Stimulated activated CD8-positive, alpha-beta memory T cell treated with anti-CD3 and anti-CD28 coated beads, Interleukin-12 subunit alpha, Interleukin-12 subunit beta, amount 100 ng/mL, for 24 hours (primary cell): ENCODE data around the gene ZNF606.
"Not testable (repeated sequence)": the region's sequence is repeated elsewhere in the genome, so short reads cannot be mapped to it uniquely, and the experiment has no call there.

Source experiments
- DNase-seq: peaks from one replicate; pipeline ENCODE4 v3.0.0-alpha.2; 2020; ENCODE audit errors: extremely low read depth

The ZNF606 gene

DNA sequence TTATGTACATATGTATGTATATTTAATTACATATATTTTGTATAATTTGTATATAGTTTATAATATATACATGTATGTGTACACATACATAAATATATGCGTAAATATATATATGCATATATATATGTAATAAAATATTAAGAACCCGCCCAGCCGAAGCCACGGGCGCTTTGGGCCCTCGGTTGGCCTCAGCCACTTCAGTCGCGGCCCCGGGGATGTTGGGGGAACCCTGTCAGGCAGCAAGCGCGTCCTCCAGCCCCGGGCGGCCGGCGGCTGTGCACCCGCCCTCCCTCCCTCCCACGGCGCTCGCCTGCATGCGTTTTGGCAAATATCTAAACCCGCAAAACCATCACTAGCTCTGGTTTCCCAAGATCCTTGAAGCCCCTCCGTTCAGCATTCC is 7.9 kb upstream of the ZNF606 start:
- no peak for DNase-seq

DNA sequence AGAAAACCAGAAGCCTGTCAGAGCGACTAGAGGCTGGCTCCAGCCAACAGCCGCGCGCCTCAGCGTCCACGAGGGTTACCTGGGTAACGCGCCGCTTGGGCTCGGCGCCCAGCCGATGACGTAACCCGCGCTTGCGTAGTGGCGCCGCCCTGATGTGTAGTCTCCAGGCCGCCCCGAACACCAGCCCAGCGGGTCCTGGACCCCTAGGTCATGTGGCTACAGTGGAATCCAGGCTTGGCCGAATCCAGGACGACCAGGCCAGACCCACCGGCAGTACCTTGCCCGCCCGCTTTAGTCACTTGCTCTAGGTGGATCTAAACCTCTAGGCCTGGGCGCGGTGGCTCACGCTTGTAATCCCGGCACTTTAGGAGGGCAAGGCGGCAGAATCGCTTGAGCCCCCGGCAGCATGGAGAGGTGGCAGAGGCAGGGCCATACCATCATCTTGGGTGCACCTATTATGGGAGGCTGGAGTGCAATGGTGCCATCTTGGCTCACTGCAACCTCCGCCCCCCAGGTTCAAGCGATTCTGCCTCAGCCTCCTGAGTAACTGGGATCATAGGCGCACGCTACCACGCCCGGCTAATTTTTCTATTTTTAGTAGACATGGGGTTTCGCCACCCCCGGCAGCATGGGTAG is 7.2 kb upstream of the ZNF606 start:
- DNase-seq, result no peak

DNA sequence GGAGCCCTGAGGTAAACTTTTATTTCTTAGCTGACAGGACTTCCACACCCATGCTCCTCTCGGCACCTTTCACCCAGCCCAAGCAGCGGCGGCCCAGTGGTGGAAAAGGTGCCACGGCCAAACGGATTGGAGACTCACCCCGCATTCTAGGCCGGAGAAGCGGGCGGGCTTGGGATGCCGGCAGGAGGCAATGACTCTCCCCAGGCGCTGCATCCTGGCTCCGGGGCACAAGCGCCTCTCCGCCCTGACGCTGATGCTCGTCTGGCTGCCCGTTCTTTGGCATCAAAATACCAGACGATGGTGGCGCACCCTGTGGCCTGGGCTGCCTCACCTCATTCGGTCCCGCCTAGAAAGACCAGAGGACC is 6.7 kb upstream of the ZNF606 start:
- DNase-seq, result no peak

DNA sequence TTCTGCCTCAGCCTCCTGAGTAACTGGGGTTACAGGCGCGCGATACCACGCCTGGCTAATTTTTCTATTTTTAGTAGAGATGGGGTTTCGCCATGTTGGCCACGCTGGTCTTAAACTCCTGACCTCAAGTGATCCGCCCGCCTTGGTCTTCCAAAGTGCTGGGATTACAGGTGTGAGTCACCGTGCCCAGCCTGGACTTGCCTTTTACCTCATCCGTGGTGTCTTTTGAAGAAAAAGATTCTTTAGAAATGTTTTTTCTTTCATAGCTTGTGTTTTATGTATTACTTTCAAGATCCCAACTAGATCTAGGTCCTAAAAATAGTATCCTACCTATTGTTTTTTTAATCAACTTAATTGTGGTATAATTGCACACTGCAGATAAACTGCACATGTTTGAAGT is 6.3 kb upstream of the ZNF606 start:
- not testable (repeated sequence) for DNase-seq

DNA sequence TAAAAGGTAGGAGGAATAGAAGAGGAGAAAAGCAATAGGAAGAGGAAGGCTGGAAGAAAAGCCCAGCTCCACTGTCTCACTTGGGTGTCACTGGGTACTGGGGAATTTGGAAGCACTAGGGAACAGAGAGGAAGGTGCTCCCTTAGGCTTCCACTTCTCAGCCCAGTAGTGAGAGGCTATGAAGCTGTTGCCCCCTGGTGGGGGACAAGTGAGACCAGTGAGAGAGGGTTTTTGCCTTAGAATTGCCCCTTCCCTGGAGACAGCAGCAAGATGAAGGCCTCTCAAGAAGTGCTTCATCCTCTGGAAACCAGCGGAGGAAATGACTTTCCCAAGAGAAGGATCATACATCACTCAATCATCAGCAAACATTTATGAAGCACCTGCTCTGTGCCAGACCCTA is 4.7 kb upstream of the ZNF606 start:
- no peak for DNase-seq

DNA sequence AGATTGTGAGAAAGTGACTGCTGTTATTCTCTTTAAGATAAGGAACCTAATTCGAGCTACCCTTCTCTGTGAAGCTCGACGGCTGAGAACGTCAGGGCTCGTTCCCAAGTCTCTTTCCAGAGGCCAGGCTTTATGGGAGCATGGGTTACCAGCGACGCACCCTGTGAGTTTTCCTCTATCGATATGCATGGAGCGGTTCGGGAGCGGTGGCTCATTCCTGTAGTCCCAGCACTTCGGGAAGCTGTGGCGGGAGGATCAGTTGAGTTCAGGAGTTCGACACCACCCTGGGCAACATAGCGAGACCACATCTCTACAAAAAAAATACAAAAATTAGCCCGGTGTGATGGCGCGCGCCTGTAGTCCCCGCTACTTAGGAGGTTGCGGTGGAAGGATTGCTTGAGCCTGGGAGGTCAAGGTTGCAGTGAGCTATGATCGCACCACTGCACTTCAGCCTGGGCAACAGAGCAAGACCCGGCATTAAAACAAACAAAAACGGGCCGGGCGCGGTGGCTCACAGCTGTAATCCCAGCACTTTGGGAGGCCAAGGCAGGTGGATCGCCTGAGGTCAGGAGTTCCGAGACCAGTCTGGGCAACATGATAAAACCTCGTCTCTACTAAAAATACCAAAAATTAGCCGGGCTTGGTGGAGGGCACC is 681 bp upstream of the ZNF606 start:
- DNase-seq, result no peak

DNA sequence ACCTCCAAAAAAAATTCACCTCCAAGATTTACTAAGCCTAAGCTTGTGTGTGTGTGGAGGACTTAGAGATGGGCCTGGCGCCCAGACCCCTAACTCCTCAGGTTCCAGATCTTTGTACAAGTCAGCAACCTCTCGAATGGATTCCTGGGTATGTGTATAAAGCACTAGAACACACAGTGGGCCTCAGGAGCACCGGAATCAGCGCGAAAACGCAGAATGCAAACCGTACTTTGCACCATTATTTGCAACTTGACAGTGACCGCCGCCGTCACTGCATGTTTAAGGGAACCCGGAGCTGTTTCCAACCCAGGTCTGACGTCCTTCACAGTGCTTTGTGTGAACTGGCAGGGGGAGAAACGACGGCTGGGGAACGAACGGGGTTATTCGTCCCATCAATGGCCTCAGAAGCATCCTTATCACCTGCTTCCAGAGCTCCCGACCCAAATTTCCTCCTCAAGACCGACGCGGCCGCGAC is 688 bp downstream of the ZNF606 start:
- no peak for DNase-seq

DNA sequence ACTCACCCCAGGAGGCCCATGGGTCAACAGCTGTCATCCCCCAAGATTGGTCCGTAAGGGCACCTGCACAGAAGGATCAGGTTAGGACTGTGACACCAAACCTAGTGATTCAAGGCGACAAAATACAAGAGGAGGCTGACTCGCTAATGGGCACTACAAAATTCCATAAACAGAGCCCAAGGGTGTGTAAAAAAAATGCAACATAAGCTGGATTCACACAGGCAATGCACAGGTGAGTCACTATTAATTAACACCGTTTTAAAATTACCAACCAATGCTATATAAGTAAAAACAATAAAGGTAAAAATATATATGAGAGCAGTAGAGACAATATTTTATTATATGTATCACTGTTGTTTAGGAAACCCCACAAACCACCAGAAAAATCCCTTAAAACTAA is 1.9 kb downstream of the ZNF606 start:
- no peak for DNase-seq

DNA sequence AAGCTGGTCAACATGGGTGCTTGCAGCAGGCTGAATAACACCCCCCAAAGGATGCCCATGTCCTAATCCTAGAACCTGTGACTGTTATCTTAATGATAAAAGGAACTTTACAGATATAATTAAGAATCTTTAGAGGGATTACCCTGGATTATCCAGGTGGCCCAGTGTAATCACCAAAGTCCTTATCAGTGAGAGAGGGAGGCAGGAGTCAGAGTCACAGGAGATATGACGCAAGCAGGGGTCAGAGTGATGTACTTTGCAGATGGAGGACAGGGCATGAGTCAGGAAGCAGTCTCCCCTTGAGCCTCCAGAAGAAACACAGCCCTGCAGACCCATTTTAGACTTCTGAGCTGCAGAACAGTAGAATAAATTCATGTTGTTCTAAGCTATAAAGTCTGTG is 9.8 kb downstream of the ZNF606 start:
- no peak for DNase-seq

DNA sequence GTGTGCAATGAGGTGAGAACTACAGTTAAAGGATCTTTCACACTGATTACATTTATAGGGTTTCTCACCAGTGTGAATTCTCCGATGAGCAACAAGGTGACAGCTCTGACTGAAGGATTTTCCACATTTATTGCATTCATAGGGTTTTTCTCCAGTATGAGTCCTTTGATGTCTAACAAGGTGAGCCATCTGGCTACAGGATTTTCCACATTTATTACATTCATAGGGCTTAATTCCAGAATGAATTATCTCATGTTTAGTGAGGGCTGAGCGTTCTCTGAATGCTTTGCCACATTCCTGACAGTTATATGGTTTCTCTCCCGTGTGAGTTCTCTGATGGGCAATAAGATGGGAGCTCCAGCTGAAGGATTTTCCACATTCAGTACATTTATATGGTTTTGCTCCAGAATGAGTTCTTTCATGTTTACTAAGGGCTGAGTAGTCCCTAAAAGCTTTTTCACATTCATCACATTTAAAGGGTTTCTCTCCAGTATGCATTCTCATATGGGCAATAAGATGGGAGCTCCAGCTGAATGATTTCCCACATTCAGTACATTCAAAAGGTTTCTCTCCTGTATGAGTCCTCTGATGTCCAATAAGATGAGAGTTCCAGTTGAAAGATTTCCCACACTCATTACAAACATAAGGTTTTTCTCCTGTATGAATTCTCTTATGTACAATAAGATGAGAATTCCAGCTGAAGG is 23.9 kb downstream of the ZNF606 start:
- no peak for DNase-seq

DNA sequence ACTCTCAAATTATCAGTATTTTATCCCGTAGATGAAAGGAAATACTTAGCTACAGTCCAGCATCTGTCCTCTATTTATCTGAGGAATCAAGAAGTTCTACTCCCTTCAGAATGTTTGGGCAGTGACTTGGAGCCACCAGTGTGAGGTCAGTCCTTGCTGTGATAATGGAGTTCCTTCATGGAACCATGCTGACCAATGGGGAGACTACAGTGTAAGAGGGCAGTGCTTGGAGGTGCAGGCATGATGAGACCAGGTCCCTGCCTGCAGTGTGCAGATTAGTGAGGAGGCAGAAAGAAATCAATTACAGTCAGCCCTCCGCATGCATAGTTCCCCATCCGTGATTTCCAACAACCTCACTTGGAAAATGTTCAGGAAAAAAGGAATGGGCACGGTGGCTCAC is 28.2 kb downstream of the ZNF606 start, which contains the start of gene C19orf18:
Gene C19orf18, minus strand, starts transcription at position 101 of the 400 bp plus-strand sequence. CDS start 102 bp downstream, outside the sequence.
- no peak for DNase-seq

DNA sequence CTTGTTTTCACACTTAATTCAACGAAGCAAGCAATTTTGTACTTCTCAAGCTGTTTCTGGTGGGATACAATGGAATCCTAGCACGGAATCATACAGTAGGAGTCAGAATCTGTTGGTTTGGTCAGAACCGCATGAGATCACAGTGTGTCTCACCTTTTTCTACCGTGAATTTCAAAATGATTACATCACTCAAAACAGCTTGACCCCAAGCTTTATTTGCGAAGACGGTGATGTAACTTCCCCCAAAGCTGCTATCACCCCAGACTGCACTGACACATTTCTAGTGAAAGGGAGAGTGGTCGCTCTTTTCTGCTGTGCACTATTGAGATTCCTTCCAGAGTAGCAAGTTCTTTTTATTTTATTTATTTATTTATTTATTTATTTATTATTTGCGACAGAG is 37.9 kb downstream of the ZNF606 start:
- no peak for DNase-seq

DNA sequence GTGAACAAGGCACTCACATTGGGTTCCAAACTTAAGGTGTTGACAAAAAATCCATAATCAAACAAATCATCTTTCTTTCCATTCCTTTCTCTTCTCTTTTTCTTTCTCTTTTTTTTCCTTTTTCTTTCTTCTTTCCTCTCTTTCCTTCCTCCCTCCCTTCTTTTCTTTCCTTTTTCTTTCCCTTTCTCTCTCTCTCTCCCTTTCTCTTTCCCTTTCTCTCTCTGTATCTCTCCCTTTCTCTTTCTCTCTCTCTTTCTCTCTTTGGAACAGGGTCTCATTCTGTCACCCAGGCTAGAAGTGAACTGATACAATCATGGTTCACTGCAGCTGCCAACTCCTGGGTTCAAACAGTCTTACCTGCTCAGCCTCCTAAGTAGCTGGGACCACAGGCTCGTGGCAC is 40.8 kb downstream of the ZNF606 start:
- no peak for DNase-seq

DNA sequence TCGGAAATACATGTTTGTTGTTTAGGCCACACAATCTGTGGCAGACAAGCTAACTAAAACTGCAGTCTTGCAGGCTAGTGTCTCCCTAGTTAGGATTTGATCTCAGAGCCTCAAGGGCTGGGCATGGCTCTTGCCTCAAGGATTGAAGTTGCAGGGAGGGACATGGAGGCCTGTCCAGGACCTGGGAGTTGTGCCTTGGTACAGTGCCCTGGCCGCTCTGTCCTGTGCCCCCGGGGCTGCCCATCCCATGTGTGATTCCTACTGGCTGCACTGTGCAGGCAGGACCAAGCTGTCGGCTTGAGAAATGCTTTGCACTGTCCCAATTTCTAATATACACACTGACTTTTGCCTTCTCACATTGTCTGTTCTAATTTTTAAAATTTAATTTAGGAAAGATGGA is 47.6 kb downstream of the ZNF606 start:
- no peak for DNase-seq

DNA sequence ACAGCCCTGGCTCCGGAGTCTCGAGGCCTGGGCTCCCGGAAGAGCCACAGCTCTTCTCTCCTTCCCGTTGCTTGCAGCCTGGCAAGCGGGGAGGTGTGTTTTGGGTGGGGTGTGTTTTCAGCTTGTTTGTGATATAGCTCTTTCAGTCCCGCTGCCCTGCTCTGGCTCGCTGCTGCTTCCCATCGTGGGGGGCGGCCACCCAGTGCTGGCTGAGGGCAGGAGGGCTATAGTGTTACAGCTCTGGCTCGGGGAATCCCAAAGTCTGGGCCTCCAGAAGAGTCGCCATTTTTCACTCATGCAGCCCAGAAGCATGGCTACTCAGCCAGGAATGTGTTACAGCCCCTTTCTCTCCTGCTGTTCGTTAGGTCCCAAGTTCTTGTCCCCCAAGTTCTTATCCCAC is 52.9 kb downstream of the ZNF606 start:
- DNase-seq, result no peak

DNA sequence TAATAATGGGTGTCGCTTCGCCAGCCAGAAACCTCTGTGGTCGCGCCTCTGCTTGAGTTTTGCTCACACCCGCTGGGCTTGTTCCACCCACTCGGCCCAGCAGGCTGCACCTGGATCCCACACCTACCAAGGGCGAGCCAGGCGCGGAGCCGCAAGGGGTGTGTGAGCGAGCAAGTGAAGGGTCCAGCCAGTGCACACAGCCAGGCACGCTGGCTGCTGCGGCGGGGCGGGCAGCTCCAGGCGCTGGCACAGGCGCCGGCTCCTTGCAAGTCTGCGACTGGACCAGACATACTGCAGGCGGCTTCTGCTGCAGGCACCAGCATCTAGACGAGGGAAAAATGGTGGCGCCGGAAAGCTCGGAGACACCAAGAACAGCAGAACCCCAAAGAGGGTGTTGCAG is 53.3 kb downstream of the ZNF606 start:
- no peak for DNase-seq

DNA sequence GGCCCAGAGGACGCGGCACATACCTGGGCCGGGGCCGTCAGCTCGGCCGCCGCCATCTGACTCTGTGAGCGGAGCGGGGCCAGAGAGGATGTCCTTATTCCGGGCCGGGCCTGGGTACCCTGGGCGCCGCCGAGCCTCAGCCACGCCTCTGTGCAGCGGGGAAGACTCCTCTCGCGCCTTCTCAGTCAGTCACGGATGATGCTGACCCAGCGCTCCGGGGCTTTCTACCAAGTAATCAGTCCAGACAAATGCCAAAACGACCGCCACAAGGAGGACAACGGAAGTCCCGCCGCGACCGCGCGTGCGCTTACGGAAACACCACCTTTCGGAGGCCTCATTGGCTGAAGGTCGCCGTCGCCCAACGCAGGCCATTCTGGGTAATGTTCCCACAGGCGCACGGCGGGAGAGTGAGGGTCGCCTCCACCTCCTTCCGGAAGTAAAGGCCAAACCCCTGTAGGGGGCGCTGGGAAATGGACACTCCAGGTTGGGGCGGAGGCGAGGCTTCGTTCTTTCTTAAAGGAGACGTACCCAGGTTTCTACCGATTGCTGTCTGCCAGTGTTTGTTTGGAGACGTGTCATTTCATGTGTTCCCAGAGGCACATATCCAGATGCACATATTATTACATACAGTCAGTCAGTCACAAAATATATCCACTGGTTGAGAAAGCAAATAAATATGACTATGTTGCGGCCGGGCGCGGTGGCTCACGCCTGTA is 55.0 kb downstream of the ZNF606 start, which contains the start of gene ZNF256:
Gene ZNF256, minus strand, starts transcription at position 288 of the 716 bp plus-strand sequence. Its CDS starts 232 bp downstream, at position 56.
- DNase-seq, result peak; percentile 86

DNA sequence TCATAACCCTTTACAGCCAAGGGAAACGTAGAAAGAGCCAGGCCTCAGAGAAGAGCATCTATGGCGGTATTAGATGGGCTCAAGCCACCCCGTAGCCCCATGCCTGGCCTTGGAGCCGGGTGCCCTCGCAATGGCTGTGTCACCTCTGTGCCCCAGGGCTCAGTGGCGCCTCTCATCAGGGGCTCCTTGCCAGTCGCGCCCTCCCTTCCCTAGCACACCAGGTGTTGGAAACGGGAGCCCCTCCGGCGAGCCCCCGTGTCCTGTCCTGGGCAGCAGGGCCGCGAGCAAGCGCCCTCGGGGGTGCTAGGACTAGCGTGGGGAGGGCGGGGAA is 55.6 kb downstream of the ZNF606 start:
- no peak for DNase-seq

DNA sequence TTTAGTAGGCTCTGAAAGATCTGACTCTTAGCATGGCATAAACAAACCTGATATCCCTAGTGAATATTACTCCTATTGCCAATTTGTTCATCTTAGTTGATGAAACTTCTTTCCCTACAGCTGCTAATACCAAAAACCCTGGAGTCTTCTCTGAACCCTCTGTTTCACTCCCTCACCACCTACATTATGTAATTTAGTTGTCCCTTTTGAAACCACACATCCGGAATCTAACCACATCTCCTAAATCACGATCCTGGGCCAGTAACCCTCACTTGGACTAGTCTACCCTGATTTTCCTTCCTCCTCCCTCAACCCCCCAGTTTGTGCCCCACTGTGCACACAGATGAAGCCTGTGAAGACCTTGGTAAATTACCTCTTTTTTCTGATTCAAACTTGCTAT is 56.3 kb downstream of the ZNF606 start:
- no peak for DNase-seq

DNA sequence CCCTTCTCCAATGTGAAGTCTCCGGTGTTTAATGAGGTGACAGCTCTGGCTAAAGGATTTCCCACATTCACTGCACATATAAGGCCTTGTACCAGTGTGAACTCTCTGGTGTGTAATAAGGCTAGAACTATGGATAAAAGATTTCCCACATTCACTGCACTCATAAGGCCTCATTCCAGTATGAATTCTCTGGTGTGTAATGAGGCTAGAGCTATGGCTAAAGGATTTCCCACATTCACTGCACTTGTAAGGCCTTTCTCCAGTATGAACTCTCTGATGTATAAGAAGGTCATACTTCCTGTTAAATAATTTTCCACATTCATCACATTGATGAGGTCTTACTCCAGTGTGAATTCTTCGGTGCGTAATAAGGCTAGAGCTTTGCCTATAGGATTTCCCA is 61.0 kb downstream of the ZNF606 start:
- DNase-seq, result no peak

DNA sequence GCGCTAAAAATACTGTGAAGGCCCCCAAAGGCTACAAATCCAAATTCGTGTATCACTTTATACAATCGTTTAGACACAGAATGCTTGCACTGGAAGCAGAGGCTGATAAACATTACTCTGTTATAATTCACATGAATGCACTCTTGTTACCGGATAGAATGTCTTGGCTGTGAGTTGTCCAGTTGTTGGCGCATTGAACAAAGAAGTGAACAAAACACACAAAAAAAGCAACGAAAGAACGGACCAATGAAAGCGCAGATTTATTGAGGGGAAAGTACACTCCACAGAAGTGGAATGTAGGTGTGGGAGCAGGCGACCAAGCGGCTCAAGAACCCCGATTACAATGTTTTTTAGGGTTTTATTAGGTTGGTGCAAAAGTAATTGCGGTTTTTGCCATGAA is 66.9 kb downstream of the ZNF606 start:
- DNase-seq, result no peak
